Dermis microvascular lymphatic vessel endothelial cell (primary cell): ENCODE measurements around the gene TLE7. TPM values are rescaled to one million over a fixed set of nuclear protein-coding genes. Genes with fewer than 3 reads are reported as not detected.

Experiments used
- DNase-seq, 2 donors: peaks; one replicate each; pipeline versions ENCODE4 v3.0.0 to v3.0.0-alpha.2; 2010; ENCODE audit warnings: low read depth in 2 of 2
- total RNA-seq: library from RNA; depleted of rRNA; stranded (reverse); fragments of >200 nt; gene quantifications from 2 replicates; pipeline ENCODE4 v1.2.1, GENCODE V29; 2014

TLE7 gene
- total RNA-seq: not detected in 2 replicates

DNA sequence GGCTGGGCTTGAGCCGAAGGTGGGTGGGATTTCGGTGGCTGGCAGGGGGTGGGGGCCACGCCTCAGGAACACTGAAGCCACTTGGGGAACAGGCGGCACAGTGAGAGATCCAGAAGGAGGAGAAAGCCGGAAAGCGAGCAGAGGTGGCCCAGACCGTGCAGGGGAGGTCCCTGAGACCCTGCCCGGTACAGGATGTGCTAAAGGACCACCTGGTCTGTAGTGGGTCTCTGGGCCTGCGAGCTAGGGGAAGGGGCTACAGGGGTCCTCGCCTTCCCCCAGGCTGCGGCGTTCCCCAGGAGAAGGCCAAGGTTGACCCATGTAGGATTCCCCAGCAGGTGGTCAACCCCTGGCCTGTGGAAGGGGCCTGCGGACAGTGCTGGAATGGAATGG lies at the start of gene TLE7:
Gene TLE7, minus strand, starts transcription at position 4 of the 390 bp plus-strand sequence. CDS start 8,730 bp downstream, outside the sequence.
- no peak for DNase-seq

DNA sequence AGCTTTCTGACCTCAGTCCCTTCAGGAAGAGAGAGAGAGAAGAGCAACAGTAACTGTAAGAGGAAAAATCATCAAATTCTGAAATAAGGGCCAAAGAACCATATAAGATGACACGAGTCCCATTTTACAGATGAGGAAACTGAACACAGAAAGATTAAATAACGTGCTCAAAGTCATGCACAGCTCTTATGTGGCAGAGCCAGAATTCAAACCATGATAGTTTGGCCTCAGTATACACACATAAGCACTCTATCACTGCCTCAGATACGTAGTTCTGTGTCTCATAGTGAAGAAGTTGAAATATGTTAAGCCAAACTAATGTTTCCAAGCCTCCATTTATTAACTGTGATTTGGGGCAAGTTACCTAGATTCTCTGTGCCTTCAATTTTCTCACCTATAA lies 49.2 kb upstream of the TLE7 start:
- no peak for DNase-seq

DNA sequence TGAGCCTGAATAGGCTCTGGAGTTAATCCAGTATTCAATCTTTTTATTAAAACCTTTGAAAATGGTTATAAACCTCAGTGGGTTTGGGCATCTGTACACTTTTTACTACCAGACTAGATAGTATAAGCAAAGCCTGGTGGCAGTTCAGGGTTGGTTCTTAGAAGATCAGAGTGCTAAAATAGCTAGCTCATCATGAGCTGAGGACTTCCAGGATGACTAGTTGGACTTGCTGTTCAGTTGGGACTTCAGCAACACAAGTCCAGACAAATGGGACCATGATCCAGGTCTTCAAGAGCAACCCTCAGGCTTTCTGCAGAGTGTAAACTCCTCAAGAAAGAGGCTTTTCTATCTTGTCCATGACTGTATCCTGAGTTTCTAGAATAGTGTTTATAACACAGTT lies 48.5 kb upstream of the TLE7 start:
- no peak for DNase-seq

DNA sequence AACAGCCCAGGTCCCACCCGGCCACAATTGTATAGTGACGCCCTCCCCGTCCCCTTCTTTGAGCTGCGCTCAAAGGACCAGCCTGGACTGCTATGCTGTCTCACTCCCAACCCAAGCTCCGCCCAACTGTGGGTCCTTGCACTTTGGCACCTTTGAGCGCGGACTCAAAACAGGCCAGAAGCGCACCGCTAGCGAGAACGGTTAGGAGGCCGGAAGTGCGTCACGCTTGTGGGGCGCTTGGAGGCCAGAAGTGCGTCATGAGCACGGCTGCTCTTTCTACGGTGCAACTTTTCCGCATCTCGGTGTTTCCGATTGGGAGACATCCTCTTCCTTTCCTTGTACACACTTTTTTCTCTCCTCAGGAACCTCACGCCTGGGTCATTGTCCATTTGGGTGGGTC lies 47.3 kb upstream of the TLE7 start, which contains the start of gene ZNF19:
Gene ZNF19, minus strand, starts transcription at position 203 of the 400 bp plus-strand sequence. CDS start 7,210 bp downstream, outside the sequence.
- DNase-seq: no peak

DNA sequence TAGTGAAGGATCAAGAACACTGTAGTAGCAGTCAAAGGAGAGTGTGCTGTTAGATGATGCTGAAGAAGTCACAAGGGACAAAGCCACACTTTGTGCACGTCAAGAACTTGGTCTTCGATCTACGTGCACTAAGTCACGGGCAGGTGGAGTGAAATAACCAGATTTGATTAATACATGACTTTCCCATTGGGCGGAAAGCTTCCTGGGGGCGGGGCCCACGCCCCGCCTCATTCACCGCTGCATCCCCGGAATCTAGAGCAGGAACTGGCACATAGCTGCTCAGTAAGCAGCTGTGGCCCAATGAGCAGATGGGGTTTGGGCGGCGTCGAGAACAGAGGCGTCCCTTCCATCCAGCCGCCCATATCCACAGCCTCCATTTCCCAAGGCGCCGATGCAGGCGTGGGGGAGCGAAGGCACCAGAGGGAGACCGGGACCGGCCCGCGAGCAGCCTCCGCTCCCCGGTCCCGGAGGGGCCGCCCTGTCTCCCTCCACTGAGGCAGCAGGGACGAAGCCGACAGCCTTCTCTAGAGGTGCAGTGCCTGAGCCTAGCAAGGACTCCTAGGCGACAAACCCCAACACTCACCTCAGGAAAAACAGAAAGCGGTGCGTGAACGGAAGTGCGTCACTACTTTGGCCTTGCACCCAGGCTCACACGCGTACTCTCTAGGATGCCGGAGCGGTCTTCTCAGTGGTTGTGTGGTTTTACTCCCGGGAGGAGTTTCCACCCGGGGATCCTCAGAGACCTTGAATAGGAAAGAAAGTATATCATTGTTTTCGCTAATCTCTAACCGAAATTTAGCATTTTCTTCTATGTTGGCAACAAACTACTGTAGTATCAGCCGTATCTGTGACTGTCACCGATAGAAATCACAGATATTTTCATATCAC lies 42.4 kb upstream of the TLE7 start:
- DNase-seq: peak; percentile 90 to 91

DNA sequence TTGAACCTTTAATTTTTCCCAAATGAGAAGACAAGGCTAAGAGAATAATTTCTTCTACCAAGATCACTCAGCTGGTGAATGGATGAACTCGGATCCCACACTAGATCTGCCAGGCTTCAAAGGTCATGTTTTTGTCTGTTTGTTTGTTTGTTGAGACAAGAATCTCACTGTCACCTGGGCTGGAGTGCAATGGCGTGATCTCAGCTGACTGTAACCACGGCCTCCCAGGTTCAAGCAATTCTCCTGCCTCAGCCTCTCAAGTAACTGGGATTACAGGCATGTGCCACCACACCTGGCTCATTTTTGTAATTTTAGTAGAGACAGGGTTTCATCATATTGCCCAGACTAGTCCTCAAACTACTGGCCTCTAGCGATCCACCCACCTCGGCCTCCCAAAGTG lies 40.7 kb upstream of the TLE7 start:
- DNase-seq: no peak

DNA sequence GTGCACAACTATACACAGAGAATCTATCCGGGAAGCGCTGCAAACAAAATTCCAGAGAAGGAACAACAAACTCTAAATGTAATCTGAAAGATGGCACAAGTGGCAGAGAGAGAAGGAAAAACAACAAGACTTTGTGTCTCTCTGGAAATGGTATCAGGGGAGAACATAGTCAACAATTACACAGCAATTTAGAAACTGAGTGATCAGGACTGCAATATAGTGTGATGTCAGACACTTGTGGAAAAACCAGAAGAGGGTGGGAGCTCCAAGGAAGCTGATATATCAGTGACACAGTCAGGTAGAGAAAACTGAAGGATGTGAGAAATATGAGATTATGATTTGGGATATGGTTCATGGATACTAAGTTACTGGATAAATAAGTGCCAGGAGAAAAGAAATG lies 39.1 kb upstream of the TLE7 start:
- no peak for DNase-seq

DNA sequence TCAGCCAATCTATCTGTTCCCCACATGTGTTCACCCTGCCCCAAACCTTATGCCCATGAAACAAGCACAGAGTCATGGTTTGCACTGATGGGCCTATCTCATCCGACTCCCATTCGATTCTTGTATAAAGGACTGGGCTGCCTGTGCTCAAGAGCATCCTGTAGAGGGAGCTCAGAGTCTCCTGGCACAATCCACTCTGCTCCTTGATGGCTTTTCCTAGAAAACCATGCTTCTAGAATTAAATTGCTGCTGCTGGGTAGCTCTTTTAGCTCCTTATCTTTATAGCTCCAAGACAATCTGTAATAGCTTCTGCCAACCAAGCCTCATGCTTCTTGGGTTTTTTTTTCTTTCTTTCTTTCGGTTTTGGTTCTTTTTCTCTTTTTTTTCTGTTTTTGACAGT lies 37.6 kb upstream of the TLE7 start:
- DNase-seq: peak in 1 of 2 donors; percentile 45

DNA sequence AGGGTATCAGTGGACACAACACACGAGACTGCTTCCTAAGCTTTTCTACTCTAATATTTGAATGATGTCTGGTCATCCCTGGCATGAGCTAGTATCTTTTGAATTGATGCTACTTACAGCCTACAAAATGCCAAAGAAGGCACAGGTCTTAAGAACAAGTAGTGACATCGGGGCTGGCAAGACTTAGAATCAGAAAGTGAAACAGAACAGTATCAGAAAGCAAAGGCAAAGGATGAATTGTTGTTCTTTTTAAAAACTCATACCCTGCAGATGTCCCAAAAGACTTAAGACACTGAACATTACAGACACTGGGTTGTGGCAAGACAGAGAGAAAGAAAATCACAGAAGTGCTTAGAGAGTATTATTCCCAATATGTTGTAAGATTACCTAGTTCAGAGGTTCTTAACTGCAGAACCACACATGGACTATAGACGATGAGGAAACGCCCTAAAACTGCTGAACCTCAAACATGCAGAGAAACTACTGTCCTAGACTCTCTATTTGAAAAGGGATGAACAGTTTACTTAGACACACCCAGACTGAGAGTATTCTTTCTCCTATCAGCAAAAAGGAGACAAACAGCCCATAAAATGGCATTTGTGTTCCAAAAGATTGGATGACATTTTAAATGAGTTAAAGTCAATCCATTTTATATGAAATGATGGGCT lies 34.7 kb upstream of the TLE7 start:
- DNase-seq: no peak

DNA sequence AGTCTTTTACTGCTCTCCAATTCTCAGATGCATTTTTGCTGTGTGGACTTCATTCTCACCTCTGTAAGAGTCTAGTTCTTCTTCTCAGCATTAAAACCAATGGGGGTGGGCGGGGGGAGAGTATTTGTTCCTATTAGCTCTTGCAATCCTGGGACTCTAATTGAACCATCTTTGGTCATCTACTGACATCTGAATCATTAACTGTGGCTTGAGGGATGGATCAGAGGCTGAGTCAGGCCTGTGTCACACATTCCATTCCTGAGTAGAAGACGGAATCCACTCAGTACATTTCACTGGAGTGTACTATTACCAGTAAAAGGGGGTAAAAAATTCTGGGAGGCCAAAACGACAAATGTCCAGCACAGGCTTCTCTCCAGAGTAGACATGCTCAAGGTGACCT lies 33.0 kb upstream of the TLE7 start:
- DNase-seq: no peak

DNA sequence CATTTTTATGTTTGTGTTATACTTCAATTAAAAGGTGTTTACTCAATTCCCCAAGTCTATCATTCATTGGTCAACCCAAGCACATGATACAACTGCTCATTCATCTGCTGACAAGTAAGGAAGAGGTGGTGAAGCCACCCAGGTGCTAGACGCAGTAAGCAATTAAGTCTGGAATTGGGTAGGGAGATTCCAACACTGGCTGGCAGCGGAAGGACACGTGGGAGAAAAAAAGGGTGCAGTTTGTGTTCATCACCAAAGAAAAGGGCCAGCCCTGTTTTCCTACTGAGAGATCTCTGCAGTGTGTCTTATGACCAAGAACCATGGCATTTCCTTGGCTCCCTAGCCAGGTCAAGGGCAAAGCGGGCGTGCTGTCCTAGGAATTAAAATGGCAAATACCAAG lies 32.0 kb upstream of the TLE7 start:
- no peak for DNase-seq

DNA sequence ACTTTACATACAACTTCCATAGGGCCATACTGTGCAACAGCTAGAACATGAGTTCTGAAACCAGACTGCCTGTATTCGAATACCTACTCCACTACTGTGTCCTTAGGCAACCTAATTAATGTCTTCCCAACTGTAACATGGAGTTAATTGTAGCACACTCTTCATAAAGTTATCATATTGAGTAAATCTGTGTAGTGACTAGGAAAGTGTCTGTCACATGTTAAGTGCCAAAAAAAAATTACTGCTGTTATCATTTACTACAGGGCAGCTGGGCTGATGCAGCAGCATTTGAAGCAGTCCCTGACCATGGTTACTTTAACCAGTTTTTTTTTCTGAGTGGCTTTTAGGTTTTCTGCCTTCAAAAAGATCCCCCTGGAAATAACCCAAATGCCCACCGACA lies 31.1 kb upstream of the TLE7 start:
- DNase-seq: no peak

DNA sequence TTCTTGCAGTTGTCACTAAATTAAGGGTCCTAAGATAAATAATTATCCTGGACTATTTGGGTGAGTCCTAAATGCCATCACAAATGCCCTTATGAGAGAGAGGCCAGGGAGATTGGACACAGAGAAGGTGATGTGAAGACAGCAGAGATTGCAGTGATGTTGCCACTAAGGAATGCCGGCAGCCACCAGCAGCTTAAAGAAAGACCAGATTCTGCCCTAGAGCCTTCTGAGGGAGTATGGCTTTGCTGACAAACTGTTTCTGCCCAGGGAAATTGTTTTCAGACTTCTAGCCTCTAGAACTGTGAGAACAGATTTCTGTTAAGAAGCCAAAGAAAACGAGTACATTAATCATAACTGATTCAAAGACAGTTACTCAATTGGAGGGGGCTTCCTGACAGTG lies 30.2 kb upstream of the TLE7 start:
- DNase-seq: no peak

DNA sequence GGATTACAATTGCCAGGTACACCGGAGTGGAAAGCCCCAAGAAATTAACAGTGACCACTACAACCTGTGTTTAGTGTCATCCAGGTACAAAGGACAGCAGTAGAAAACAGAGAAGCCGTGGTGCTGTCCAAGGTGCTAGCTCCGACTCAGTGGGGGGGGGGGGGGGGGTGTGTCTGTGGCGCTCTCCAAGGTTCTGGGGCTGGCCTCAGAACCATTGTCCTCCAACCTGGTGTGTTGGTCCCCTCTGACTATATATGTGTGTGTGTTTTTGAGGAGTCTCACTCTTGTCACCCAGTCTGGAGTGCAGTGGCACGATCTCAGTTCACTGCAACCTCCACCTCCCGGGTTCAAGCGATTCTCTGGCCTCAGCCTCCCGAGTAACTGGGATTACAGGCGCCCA lies 26.0 kb upstream of the TLE7 start:
- peak in 1 of 2 donors; percentile 60 for DNase-seq

DNA sequence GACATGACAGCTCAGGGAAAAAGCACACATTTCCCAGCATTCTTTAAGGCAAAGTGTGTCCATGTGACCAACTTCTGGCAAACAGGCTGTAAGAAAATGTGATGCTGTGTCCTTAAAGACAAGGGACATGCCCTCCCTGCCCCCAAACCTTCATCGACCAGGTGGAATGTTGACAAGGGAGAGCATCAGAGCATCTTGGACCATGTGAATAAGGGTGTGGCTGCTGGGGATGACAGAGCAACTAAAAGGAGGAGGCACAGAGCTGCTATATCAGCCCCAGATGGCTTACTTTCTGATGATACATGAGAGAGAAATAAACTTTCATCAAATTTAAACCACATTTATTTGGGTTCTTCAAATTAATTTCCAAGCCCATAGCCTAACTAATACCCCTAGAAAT lies 22.4 kb upstream of the TLE7 start:
- no peak for DNase-seq

DNA sequence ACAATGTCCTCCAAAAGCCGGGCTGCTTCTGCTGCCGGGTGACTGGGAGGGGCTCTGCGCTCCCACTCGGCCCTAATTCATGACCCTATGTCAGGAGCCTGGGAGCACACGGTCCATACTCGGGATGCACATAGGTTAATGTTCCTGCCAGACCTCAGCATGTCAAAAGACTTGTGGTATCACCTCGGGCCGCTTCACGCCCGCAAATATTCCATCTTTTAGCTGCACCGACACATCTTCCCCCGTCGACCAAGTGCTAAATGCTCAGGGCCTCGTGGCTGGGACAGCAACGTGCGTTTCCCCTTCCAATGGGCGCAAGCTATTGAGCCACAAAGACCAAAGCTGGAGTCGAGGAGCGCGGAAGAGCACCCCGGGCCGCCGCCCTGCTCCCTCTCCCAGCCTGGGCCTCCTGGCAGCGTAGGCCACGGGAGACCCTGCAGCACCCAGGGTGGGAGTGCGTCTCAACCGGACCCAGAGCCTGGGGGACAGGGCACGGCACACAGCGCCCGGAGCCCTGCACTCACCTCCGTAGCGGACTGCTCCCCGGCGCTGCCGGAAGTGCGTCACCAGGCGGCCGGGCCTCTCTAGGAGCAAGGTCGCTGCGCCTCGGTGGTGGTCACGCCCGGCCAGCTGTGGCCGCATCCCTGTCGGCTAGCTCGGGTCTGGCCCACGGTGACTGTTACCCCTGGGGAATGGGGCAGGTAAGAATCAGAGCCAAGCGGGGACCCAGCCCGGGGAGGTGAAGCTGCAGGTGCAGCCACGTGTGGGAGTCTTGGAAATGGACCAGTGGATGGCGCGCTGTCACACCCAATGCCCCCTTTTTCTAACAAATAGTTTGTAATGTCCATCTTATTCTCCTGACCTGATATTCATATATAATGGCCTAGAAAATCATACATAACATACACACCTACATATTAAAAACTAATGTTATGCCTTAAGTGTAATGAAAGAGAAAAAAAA lies 20.1 kb upstream of the TLE7 start, which contains the start of gene ZNF23:
Gene ZNF23, minus strand, starts transcription at position 562 of the 963 bp plus-strand sequence. CDS start 5,451 bp downstream, outside the sequence.
- peak; percentile 47 to 74 for DNase-seq

DNA sequence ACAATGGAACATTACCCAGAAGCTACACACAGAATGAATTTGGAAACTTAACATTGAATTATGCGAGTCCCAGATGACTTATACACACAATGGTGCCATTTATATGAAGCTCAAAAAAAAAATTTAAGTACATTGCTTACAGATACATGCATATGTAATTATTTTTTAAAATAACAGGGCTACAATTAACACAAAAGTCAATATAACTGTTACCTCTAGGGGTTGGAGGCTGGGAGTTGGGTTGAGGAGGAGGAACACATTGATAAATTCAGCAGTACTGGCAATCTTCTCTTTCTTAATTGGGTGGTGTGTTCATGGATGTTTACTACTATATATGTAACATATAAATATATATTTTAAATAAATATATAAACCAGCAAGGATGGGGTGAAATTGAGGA lies 19.1 kb upstream of the TLE7 start:
- DNase-seq: no peak

DNA sequence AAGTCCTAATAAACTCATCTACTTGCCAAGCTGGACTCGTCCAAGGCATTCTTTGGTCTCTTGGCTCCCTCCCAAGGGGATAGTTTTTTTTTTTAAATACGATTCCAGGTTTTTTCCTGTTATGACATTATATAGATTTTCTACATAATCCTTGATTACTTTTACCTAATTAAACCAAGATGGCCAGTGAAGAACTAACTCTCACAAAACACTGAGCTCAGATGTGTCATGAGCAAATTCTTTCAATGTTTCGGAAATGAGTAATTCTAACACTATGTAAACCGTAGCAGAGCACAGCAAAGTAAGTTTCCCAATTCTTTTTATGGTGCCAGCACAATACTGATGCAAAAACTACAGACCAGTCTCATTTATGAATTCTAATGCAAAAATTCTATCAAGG lies 18.4 kb upstream of the TLE7 start:
- no peak for DNase-seq

DNA sequence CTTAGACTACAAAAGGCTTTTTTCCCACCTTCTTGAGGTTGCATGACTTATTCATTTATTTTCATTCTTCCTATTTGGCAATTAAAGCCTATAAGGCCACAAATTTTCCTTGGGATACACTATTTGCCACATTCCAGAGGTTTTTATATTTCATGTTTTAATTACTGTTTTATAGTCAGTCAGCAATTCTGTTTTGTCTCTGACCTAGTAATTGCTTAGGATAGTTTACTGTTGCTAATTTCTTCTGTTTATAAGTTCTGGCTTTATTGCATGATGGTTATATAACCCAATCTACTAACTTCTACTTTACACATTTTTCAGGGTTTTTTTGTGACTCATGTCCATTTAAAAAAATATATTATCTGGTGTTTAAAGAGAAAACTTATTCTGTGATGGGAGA lies 17.7 kb upstream of the TLE7 start:
- no peak for DNase-seq

DNA sequence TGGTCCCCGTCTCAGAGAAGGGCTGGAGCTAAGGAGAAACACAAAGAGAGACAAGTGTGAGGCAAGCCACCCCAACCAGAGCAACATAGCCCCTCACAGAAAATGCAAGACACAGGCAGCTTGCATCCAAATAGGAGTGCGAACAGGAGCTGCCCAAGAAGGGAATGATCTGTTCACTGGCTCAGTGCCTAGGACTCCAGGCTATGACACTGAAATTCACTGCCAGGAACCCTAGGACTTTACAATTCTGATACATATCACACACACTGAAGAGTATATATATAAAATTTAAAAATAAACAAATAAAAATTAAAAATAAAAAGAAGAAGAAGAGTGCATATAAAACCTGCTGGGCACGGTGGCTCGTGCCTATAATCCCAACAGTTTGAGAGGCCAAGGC lies 14.9 kb upstream of the TLE7 start:
- no peak for DNase-seq

DNA sequence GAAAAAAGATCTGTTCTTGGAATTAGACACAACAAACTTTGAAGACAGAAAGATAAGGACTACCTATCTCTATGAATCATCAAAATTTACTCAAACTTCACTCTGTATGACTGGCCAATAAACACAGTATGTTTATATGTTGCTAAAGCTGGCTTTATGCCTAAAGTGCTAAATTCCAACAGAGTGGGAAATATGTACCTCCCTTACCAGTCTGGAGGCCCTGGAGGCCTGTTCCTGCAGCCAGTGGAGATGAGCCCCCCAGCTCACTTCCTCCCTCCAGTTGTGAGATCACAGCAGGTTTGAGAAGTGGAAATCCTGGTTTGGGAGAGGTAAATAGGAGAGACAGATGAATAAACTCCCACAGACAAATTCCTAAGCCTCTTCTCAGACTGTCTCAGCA lies 11.2 kb upstream of the TLE7 start:
- no peak for DNase-seq

DNA sequence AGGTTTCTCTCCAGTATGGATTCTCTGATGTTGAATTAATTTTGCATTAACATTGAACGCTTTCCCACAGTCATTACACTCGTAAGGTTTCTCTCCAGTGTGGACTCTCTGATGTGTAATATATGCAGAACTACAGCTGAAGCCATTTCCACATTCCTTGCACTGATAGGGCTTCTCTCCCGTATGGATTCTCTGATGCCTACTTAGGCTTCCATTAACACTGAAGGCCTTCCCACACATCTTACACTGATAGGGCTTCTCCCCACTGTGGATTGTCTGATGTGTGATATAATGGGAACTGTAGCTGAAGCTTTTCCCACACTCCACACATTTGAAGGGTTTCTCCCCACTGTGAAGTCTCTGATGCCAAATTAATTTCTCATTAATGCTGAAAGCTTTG lies 7.2 kb upstream of the TLE7 start:
- DNase-seq: no peak
